GM19328 (cell line): Measurements from ENCODE around the gene RPS29.

Experiments
- ATAC-seq: cut with Tn5 transposase; IDR thresholded peaks from one replicate; pipeline ENCODE4 v1.9.1; 2021; ENCODE audit warnings: mild to moderate bottlenecking, moderate library complexity; ENCODE audit not compliant: unreplicated experiment

RPS29 gene

GRCh38 chr14:49553106-49553505 lies 33.1 kb downstream of the RPS29 start:
- no peak for ATAC-seq

- ATAC-seq = no peak
These were observed 34.6 kb downstream of the RPS29 start for GRCh38 chr14:49551569-49551968.

GRCh38 chr14:49550286-49551184 lies 35.6 kb downstream of the RPS29 start:
- no peak for ATAC-seq

- no peak for ATAC-seq
These were observed 36.3 kb downstream of the RPS29 start for GRCh38 chr14:49549881-49550280.

- no peak for ATAC-seq
These were observed 36.7 kb downstream of the RPS29 start for GRCh38 chr14:49549446-49549845.

- ATAC-seq = no peak
These were observed 39.4 kb downstream of the RPS29 start for GRCh38 chr14:49546766-49547165.

- ATAC-seq = no peak
These were observed 40.5 kb downstream of the RPS29 start for GRCh38 chr14:49545716-49546115.

- no peak for ATAC-seq
These were observed 41.1 kb downstream of the RPS29 start for GRCh38 chr14:49545071-49545470.

GRCh38 chr14:49541049-49541448 lies 45.1 kb downstream of the RPS29 start:
- no peak for ATAC-seq

- no peak for ATAC-seq
These were observed 47.3 kb downstream of the RPS29 start for GRCh38 chr14:49538852-49539251.
